PC-3 (cell line): ENCODE measurements around the gene GRM1. TPM values are rescaled to one million over a fixed set of nuclear protein-coding genes. Genes with fewer than 3 reads are reported as not detected.

Experiments
- ATAC-seq: fragments of 200-7000 bp; cut with Tn5 transposase; 2 replicates; pipeline ENCODE4 v1.9.1; 2020; ENCODE audit warnings: mild to moderate bottlenecking, moderate library complexity
- BruUV-seq: library from RNA; stranded (reverse); fragments of 400-500 nt; replicated peaks from 2 replicates; lab custom pipeline; 2021; lab: Mats Ljungman, UMichigan
- CTCF ChIA-PET: fragments of 300-600 bp; sonication (Branson Sonifier 250); formaldehyde crosslinking; loops from one replicate; lab custom pipeline; 2022; ENCODE audit warnings: antibody characterized with exemption; lab: Charles Lee
- POLR2A ChIA-PET: fragments of 300-600 bp; sonication (Branson Sonifier 250); formaldehyde crosslinking; loops from one replicate; lab custom pipeline; 2022; ENCODE audit warnings: antibody characterized with exemption; ENCODE audit not compliant: unreplicated experiment; lab: Charles Lee
- DNase-seq: peaks from one replicate; pipeline ENCODE4 v3.0.0-alpha.2; 2015
- H2AFZ ChIP-seq: fragments of 300-600 bp; sonication (generic); 2 replicates; pipeline ENCODE4 v1.6.0; 2016; ENCODE audit warnings: antibody characterized with exemption, low read length
- H3F3A ChIP-seq: fragments of 300-600 bp; sonication (generic); one replicate; pipeline ENCODE4 v1.6.0; 2017; ENCODE audit warnings: antibody characterized with exemption, low read length, control low read depth, mild to moderate bottlenecking; ENCODE audit not compliant: unreplicated experiment
- H3K27ac ChIP-seq: fragments of 300-600 bp; sonication (generic); 2 replicates; pipeline ENCODE4 v1.5.1; 2016; ENCODE audit warnings: mild to moderate bottlenecking, low read length
- H3K27me3 ChIP-seq: fragments of 300-600 bp; sonication (generic); 2 replicates; pipeline ENCODE4 v1.6.1; 2016; ENCODE audit warnings: low read length, mixed read lengths
- H3K36me3 ChIP-seq: fragments of 300-600 bp; sonication (generic); 2 replicates; pipeline ENCODE4 v1.6.1; 2016; ENCODE audit warnings: low read depth, mixed run types, low read length, mixed read lengths
- H3K4me1 ChIP-seq: fragments of 300-600 bp; sonication (generic); 2 replicates; pipeline ENCODE4 v1.5.1; 2016; ENCODE audit warnings: low read length; ENCODE audit not compliant: insufficient read depth
- H3K4me2 ChIP-seq: fragments of 300-600 bp; sonication (generic); 2 replicates; pipeline ENCODE4 v1.6.0; 2016; ENCODE audit warnings: low read length
- H3K4me3 ChIP-seq: fragments of 300-600 bp; sonication (generic); 2 replicates; pipeline ENCODE4 v1.5.1; 2016; ENCODE audit warnings: mild to moderate bottlenecking, low read length, mixed read lengths
- H3K79me2 ChIP-seq: fragments of 300-600 bp; sonication (generic); 2 replicates; pipeline ENCODE4 v1.6.1; 2017; ENCODE audit warnings: low read length, mixed read lengths
- H3K9ac ChIP-seq: fragments of 300-600 bp; sonication (generic); 2 replicates; pipeline ENCODE4 v1.6.0; 2016; ENCODE audit warnings: mild to moderate bottlenecking, low read length
- H3K9me2 ChIP-seq: fragments of 300-600 bp; sonication (generic); replicated peaks from 2 replicates; pipeline ENCODE4 v1.6.1; 2016; ENCODE audit warnings: mixed run types, low read length, mixed read lengths
- H3K9me3 ChIP-seq: fragments of 300-600 bp; sonication (generic); 2 replicates; pipeline ENCODE4 v1.6.1; 2016; ENCODE audit warnings: low read length, mixed read lengths
- H4K20me1 ChIP-seq: fragments of 300-600 bp; sonication (generic); 2 replicates; pipeline ENCODE4 v1.6.1; 2016; ENCODE audit warnings: low read length, mixed read lengths
- CTCF ChIP-seq: fragments of 300-600 bp; sonication (generic); conservative IDR thresholded peaks from 2 replicates; pipeline ENCODE4 v1.5.1; 2017; ENCODE audit warnings: antibody characterized with exemption, low read depth, mild to moderate bottlenecking, low read length
- EZH2 ChIP-seq: fragments of 300-600 bp; sonication (generic); IDR thresholded peaks from one replicate; pipeline ENCODE4 v1.6.1; 2017; ENCODE audit warnings: antibody characterized with exemption, mild to moderate bottlenecking, low read length; ENCODE audit not compliant: unreplicated experiment
- EZH2phosphoT487 ChIP-seq: fragments of 300-600 bp; sonication (generic); IDR thresholded peaks from 2 replicates; pipeline ENCODE4 v1.6.1; 2018; ENCODE audit warnings: mild to moderate bottlenecking, antibody characterized with exemption, low read length, borderline replicate concordance
- intact Hi-C: fragments of 100-400 bp; cut with micrococcal nuclease; formaldehyde crosslinking; loops from 2 replicates; pipeline ENCODE4 v1.9.0; 2023
- total RNA-seq: library from RNA; depleted of rRNA; stranded (reverse); fragments of >200 nt; gene quantifications from 2 replicates; pipeline ENCODE4 v1.2.3, GENCODE V29; 2014; rRNA removed

Gene GRM1
- total RNA-seq, 1 experiment from 2014 or later: 0.11 TPM

GRCh38 chr6:146484411-146484810, 455.5 kb downstream of the GRM1 start:
- H3K4me3 ChIP-seq: no peak overlapping the region
- no peaks in the 10 kb centered on the region for H4K20me1 ChIP-seq
- POLR2A ChIA-PET: no interaction called here
- H3K9me2 ChIP-seq: no peaks in the 10 kb centered on the region
- H3K9me3 ChIP-seq: no peaks in the 10 kb centered on the region
- H3F3A ChIP-seq: no peaks in the 10 kb centered on the region
- DNase-seq: no peak
- H3K36me3 ChIP-seq: no peaks in the 10 kb centered on the region
- CTCF ChIA-PET: no interaction called here
- no peak overlapping the region for H3K27ac ChIP-seq
- H3K4me1 ChIP-seq: no peaks in the 10 kb centered on the region
- no TSS peak for BruUV-seq
- H2AFZ ChIP-seq: no peak overlapping the region
- H3K79me2 ChIP-seq: no peaks in the 10 kb centered on the region
- no peak overlapping the region for H3K4me2 ChIP-seq
- intact Hi-C loops: no loop called here
- no peak overlapping the region for H3K9ac ChIP-seq
- no peaks in the 10 kb centered on the region; the same call in 1 of the 2 replicates for H3K27me3 ChIP-seq
- no peak for ATAC-seq
- TF ChIP-seq CTCF (no peak), EZH2 (no peak), EZH2phosphoT487 (no peak)

Other genes with a start within 250 kb of the GRM1 start
- 2.5 and 3.1 TPM in 2 replicates for gene FBXO30, start 214.3 kb upstream of the GRM1 start, total RNA-seq
- 5.5 and 6.7 TPM in 2 replicates for gene SHPRH, start 64.7 kb upstream of the GRM1 start, total RNA-seq